ENCODE data around the gene FUOM.
"Not testable (repeated sequence)": the region's sequence is repeated elsewhere in the genome, so short reads cannot be mapped to it uniquely, and the experiment has no call there.

Gene FUOM

GRCh38 chr10:133327651-133328357 lies 30.0 kb downstream of the FUOM start:
- no peak for DNase-seq

- no peak for DNase-seq
Measured at GRCh38 chr10:133326745-133327650, 30.8 kb downstream of the FUOM start.

GRCh38 chr10:133326223-133326551 lies 31.6 kb downstream of the FUOM start:
- no peak for DNase-seq

GRCh38 chr10:133325440-133326222 lies 32.2 kb downstream of the FUOM start:
- no peak for DNase-seq

- no peak for DNase-seq
Measured at GRCh38 chr10:133324857-133325260, 33.0 kb downstream of the FUOM start.

GRCh38 chr10:133324198-133324792 lies 33.5 kb downstream of the FUOM start:
- DNase-seq: peak; percentile 68

- DNase-seq: not testable (repeated sequence)
Measured at GRCh38 chr10:133322064-133322709, 35.6 kb downstream of the FUOM start.

GRCh38 chr10:133320852-133321422 lies 36.9 kb downstream of the FUOM start:
- DNase-seq: not testable (repeated sequence)

DNA sequence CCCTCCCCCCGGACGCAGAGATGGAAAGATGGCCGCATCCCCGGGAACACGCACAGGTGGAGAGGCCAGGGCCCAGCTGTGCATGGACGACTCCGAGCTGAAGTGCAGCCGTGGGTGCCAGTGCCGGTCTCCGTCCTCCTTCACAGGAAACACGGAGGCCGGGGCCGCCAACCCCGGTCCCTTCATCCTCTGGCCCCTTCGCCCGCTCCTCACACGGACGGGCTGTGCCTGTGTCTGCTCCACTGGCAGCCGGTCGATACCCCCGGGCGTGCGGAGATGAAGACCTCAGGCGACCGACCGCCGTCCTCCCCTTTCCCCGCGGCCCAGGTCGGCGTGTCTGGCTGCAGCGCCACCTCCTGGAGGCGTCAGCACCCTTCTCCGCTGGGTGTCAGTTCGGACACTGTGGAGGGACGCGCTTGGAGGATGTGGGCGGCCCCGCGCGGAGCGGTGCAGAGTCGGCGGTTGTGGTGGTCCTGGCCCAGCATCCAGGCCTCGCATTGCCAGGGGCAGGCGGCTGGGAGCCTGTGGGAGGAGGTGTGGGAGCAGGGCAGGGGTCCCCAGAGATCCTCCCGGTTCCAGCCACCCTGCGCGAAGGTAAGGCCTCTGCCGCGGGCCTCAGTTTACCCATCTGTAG lies 39.2 kb downstream of the FUOM start:
- peak; percentile 33 for DNase-seq

GRCh38 chr10:133316732-133317131 lies 41.1 kb downstream of the FUOM start:
- no peak for DNase-seq

GRCh38 chr10:133316266-133316665 lies 41.6 kb downstream of the FUOM start:
- DNase-seq: no peak

GRCh38 chr10:133315847-133316246 lies 42.0 kb downstream of the FUOM start:
- DNase-seq: no peak

DNA sequence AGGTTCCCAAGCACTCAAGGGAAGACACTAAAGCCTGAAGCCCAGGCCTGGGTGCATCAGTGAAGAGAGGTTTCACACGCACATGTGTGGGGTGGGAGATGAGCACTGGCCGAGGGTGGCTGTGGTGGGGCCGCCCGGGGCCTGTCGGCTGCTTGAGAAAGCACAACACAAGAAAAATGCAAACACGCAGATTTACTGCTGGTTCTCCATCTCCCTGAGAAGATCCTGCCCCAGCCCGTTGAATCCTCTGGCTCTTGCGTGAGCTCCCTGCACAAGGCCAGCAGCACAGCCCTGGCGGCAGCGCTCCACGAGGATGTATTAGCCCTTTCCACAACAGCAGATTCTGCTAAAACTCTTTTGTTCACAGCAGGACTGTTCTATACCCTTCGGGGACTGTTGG lies 42.9 kb downstream of the FUOM start:
- no peak for DNase-seq

DNA sequence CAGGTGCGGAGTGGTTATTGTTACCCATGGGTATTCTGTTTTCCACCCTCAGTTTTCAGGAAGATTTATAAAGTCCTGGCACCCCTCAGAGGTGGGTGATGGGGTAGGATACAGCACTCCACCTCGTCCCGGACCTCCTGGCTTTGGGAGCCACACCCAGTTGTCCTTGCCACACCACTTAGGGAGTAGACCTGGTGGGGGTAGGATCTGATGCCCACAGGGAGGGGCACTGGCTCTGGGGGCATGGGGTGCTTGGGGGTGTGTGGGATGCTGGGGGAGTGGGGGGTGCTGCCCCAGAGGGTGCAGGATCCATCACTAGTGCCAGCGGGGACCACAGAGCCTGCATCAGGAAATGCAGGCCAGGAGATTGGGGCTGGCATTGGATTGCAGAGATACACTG lies 44.6 kb downstream of the FUOM start:
- no peak for DNase-seq

- no peak for DNase-seq
Measured at GRCh38 chr10:133312769-133313145, 45.1 kb downstream of the FUOM start.

- no peak for DNase-seq
Measured at GRCh38 chr10:133312016-133312768, 45.6 kb downstream of the FUOM start.

DNA sequence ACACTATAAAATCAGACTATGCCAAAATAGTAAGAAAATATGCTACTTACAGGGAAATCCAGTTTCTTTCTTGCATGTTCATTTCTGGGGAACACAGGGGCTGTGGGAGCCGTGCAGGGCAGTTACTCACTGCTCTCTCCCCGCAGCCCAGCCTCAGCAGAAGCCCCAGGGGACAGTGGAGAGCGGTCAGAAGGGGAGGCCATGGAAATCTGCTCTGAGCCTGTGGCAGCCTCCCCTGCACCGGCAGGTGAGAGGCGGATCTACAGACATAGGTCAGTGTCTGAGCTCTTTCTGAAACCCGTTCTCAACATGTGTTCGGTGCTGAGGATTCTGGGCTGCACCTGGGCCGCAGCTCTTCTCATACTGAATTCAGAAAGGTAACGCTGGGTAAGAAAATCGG lies 46.2 kb downstream of the FUOM start:
- DNase-seq: no peak

DNA sequence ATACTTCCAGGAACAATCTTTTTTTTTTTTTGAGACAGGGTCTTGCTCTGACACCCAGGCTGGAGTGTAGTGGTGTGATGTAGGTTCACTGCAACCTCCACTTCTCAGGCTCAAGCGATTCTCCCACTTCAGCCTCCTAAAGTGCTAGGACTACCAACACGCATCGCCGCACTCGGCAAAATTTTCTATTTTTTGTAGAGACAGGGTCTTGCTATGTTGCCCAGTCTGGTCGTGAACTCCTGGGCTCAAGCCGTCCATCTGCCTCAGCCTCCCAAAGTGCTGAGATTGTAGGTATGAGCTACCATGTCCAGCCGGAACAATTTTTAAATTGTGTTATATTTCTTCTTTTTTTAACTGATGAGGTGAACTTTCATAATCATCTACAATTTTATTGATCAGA lies 47.0 kb downstream of the FUOM start:
- no peak for DNase-seq

DNA sequence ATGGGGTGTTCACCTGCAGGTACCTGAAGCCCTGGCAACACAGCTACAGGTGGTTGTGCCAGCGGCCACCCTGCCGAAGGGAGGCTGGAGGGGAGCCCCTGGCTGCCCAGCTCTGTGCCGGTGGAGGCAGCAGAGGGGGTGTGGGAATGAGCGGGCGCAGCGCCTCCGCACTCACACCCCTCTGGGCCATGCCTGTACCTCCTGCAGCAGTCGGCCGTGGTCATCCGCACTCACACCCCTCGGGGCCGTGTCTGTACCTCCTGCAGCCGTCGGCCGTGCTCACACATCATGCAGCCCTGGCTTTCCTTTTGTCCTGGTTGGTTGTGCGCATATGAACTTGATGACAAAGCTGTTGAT lies 47.4 kb downstream of the FUOM start:
- no peak for DNase-seq

- peak; percentile 66 for DNase-seq
Measured at GRCh38 chr10:133309720-133310398, 48.0 kb downstream of the FUOM start.
